ENCODE results near the gene KIF16B.
"Not testable (repeated sequence)": the region's sequence is repeated elsewhere in the genome, so short reads cannot be mapped to it uniquely, and the experiment has no call there.

Gene KIF16B

GRCh38 chr20:16475225-16475624 is 98.0 kb downstream of the KIF16B start:
- ATAC-seq: no peak

GRCh38 chr20:16474363-16474762 is 98.9 kb downstream of the KIF16B start:
- ATAC-seq: no peak

- no peak for ATAC-seq
Observed at GRCh38 chr20:16472045-16472872, 101.0 kb downstream of the KIF16B start.

GRCh38 chr20:16469395-16469905 is 103.8 kb downstream of the KIF16B start:
- no peak for ATAC-seq

GRCh38 chr20:16462711-16463110 is 110.5 kb downstream of the KIF16B start:
- ATAC-seq: no peak

GRCh38 chr20:16459019-16459700 is 114.1 kb downstream of the KIF16B start:
- ATAC-seq: no peak

- no peak for ATAC-seq
Observed at GRCh38 chr20:16457514-16457913, 115.7 kb downstream of the KIF16B start.

- ATAC-seq: no peak
Observed at GRCh38 chr20:16455324-16455723, 117.9 kb downstream of the KIF16B start.

GRCh38 chr20:16451982-16452381 is 121.3 kb downstream of the KIF16B start:
- no peak for ATAC-seq

- no peak for ATAC-seq
Observed at GRCh38 chr20:16451001-16451400, 122.2 kb downstream of the KIF16B start.

- ATAC-seq: no peak
Observed at GRCh38 chr20:16446991-16447390, 126.3 kb downstream of the KIF16B start.

- ATAC-seq: no peak
Observed at GRCh38 chr20:16446246-16446645, 127.0 kb downstream of the KIF16B start.

GRCh38 chr20:16445482-16445881 is 127.8 kb downstream of the KIF16B start:
- no peak for ATAC-seq

- ATAC-seq: no peak
Observed at GRCh38 chr20:16444057-16444777, 129.0 kb downstream of the KIF16B start.

GRCh38 chr20:16441546-16442164 is 131.6 kb downstream of the KIF16B start:
- ATAC-seq: no peak

- ATAC-seq: no peak
Observed at GRCh38 chr20:16440686-16441085, 132.6 kb downstream of the KIF16B start.

- ATAC-seq: not testable (repeated sequence)
Observed at GRCh38 chr20:16439540-16439939, 133.7 kb downstream of the KIF16B start.

GRCh38 chr20:16438100-16438499 is 135.1 kb downstream of the KIF16B start:
- no peak for ATAC-seq

GRCh38 chr20:16437387-16437996 is 135.8 kb downstream of the KIF16B start:
- no peak for ATAC-seq

GRCh38 chr20:16434062-16434664 is 139.1 kb downstream of the KIF16B start:
- no peak for ATAC-seq

- ATAC-seq: no peak
Observed at GRCh38 chr20:16433293-16433580, 140.0 kb downstream of the KIF16B start.

Data from activated CD4-positive, CD25-positive, alpha-beta regulatory T cell treated with anti-CD3 and anti-CD28 coated beads, Interleukin-2, amount 50 U/mL, for 24 hours (primary cell).